ENCODE data around the gene CDH4.

CDH4 gene

DNA sequence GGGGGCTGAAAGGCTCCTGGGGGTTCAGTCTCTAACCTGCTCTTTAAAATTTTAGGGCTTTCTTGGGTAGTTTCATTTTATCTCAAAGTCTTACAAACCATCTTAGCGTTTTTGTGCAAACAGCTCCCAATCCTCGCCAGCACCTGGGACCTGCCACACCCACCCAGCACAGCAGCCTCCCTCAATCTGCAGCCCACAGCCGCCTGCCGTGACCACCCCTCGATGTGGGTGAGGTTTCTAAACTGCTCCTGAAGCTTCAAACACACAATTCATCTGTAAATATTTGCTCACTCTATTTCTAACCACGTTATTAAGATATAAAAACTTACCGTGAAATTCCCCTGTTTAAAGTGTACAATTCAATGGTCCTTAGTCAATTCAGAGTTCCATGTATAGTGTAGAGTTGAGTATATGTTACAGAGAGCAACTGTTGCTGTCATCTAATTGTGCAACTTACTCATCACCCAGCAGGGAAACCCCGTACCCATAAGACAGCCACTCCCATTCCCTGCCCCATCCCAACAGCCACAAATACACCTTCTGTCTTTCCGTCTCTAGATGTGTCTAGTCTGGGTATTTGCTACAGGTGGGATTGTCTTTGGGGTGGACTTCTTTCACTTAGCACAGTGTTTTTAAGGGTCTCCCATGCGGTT is 432.6 kb downstream of the CDH4 start:
- DNase-seq, result no peak

DNA sequence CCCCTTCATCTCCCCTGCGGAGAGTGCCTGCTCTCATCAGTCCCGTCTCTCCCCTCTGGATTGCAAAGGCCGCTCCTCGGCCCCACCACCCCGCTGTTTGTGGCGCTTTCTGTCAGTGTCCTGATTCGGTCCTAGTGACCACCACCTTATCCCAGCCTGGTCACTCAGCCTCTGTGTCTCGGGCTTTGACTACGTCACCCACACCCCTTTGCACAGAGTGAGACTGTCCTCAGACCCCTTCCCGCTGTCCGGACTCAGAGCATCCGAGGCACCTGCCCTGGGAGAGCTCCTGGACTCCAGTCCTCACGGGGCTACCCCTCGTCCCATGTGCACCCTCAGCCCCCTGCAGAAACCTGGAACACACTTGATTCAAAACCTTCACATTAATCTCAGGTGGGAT is 433.4 kb downstream of the CDH4 start:
- no peak for DNase-seq

DNA sequence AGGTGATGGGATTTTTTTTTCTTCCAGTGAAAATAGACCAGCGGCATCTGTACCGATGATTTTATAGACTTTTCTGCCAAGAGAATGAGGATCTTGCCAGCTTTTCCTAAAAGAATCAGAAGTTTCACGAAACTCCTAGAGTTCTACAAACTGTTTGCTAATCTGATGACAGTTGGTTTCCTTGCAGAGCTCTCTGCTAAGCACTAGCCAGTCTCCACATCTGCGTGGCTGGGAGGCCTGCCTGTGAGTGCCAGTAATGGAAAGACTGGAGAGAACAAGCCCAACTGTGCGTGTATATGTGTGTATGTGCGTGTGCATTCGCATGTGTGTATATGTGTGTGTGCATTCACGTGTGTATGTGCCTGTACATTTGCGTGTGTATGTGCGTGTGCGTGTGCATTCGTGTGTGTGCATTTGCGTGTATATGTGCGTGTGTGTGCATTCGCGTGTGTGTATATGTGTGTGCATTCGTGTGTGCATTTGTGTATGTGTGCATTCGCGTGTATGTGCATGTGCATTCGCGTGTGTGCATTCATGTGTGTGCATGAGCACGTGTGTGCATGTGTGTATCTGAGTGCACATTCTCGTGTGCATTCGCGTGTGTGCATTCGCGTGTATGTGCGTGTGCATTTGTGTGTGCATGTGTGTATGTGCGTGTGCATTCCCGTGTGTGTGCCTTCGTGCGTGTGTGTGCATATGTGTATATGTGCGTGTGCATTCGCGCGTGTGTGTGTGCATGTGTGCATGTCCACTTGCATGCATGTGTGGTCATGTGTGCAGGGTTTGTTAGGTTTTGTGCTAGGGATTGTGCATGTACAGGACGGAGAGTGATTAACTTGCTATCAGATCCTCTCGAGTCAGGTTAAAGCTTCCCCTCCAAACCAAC is 434.2 kb downstream of the CDH4 start:
- no peak for DNase-seq

DNA sequence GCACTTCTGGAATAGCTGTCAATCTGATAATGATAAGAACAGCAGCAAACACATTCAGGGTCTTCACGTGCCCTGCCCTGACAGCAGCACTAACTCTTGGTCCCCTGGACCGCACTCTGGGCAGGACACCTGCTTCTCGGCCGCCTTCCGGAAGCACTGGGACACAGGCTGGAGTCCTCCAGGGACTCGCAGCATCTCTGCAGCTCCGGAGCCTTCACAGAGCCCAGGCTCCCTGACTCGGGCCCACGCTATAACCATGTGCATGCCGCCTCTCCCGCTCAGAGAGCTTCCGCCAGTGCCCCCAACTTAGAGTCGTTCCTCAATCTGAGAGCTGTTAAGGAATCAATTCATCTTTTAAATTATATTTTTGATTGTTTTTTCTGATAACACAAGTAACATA is 436.4 kb downstream of the CDH4 start:
- DNase-seq, result no peak

DNA sequence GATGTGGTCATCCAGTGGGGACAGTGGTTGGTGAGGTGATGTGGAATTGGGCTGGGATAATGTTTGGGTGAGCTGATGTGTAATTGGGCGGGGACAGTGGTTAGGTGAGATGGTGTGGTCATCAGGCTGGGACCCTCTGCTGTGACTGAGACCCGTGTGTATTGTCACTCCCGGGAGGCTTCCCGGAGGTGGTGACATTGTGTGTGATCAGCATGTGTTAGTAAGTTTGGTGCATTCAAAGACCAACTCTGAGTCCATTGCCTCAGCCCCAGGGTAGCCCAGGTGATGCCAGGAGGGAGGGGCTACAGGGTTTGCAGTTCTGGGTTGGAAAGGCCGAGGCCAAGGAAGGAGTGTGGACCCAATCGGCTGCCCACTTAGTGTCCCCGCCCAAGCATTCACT is 438.1 kb downstream of the CDH4 start:
- no peak for DNase-seq

DNA sequence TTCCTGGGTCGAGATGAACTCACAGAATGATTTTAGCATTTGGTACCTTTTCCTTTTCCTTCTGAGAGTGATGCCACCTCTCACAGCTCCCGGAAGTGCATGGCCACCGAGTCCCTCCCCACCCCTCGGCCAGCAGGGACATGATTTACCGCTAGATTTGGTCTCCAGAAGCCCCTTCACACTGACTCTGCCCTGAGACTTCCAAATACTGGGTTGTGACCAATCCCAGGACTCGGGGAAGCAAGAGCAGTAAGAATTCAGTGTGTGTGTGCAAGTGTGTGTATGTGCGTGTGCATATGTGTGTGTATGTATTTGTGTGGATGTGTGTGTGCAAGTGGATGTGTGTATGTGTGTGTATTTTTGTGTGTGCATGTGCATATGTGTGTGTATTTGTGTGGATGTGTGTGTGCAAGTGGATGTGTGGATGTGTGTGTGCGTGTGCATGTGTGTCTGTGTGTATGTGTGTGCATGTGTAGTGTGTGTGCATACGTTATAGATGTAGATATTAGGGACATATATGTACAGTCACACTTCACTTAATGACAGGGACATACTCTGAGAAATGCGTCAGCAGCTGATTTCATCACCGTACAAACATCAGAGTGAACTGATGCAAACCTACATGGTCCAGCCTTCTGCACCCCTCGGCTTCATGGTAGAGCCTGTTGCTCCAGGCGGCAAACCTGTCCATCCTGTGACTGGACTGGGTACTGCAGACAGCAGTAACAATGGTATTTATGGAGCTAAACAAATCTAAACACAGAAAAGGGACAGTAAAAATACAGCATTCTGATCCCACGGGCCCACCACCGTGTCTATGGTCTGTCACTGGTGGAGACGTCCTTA is 439.2 kb downstream of the CDH4 start:
- no peak for DNase-seq

DNA sequence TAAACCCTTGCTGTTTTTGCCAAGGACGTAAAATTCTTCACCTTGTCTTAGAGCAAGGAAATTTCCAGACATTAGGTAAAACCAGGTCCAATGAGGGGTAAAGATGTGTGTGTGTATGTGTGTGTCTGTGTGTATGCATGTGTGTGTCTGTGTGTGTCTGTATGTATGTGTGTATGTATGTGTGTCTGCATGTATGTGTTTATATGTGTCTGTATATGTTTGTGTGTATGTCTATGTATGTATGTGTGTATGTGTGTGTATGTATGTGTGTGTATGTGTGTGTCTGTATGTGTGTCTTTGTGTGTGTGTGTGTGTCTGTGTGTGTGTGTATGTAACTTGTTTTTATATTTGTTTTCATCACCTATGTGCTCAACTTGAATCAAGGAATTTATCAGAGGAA is 439.9 kb downstream of the CDH4 start:
- DNase-seq, result no peak

DNA sequence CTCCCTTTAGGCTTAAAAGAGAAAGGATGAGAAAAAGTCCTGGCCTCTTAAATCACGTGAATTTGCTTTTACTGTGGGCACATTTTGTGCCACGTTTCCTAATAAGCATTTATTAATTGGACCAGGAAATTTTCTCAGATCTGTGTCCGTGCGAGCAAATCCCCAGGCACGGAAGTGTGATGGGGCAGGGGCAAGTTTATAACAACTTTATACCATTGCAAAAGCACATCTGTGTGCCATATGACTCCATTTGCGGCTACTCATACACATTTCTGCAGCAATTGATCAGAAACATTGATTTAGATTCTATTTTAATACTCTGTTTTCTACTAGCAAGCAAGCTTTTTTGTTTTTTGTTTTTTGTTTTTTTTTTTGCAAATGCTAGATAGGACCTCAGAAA is 440.4 kb downstream of the CDH4 start:
- DNase-seq, result no peak

DNA sequence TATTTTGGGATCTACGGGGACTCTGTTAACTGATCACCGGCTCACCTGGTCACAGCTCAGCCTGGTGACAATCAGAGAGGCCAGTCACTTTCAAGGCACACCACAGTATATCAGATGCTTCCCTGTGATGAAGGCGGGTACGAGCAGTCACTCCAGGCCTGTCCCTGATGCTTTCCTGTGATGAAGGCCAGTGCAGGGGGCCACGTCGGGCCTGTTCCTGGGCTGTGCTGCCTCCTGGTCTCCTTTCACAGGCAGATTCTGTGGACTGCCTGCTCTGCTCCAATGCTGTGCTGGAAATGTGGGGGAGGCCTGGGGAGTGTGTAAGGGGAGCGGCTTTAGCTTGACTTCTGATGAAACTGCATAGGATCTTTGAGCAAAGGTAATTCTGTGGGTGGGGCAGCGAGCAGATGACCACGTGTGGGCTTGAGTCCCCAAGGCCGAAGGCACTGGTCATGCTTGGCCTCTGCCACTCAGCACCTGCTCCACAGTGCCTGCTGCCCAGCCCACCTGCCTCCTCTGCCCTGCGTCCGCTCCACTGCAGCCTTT is 441.1 kb downstream of the CDH4 start:
- no peak for DNase-seq

DNA sequence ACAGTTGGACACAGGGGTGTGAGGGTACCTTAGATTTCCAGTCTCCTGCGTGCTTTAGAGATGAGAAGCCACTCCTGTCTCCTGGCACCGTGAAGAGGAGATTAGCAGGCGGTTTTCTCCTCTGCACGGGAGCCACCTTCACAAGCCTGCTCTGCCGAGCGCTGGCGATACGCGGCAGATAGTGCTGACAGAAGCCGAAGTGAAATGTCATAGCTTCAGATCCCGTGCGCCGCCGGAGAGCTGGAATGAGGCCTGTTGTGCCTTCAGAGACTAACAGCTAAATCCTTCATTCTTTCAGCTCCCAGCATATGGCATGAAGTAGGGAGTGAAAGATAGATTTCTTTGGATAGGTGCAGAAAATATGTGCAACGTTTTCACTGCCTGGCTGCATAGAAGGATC is 442.6 kb downstream of the CDH4 start:
- peak in 8 of 51 donors; percentile 4 to 27 (median 14) for DNase-seq

DNA sequence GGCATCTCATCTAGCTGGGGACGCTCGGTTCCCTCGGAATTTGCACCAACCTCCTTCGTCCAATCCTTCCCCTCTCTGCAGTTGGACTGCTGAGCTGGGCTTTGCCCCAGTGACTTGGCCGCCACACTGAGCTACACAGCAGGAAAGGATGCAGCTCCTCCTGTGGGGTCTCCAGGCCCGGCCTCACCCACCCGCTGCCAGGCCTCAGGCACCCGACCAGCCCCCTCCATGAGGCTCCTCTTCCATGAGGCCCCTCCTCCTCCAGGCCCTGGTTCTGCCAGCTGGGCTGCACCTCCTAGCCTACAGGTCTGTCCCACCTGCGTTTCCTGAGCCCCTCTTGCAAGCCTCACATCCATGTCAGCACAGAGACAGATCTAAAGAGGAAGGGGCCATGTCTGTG is 443.7 kb downstream of the CDH4 start:
- DNase-seq, result no peak

DNA sequence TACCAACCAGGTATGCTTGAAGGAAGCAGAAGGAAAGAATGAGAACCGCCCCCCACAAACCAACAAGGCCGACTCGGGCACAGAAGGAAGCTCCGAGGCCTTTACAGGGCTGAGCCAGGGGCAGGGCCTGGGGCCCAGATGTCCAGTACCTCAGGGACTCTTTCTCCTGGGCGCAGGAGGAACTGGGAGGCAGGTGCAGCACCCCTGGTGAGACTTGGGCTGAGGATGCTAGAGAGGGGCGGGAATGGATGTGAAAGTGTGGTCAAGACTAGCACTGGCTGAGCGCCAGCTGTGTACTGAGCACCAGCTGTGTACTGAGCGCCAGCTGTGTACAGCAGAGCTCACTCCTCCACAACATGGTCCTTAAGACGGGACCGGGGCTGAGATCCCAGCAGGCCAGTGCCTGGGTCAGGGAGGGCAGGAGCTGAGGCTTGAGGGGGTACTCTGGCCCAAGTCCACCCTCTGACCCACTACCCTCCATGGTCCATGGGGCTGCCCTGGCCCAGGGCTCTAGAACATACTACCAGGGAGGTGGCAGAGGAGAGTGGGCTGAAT is 444.2 kb downstream of the CDH4 start:
- DNase-seq, result no peak

DNA sequence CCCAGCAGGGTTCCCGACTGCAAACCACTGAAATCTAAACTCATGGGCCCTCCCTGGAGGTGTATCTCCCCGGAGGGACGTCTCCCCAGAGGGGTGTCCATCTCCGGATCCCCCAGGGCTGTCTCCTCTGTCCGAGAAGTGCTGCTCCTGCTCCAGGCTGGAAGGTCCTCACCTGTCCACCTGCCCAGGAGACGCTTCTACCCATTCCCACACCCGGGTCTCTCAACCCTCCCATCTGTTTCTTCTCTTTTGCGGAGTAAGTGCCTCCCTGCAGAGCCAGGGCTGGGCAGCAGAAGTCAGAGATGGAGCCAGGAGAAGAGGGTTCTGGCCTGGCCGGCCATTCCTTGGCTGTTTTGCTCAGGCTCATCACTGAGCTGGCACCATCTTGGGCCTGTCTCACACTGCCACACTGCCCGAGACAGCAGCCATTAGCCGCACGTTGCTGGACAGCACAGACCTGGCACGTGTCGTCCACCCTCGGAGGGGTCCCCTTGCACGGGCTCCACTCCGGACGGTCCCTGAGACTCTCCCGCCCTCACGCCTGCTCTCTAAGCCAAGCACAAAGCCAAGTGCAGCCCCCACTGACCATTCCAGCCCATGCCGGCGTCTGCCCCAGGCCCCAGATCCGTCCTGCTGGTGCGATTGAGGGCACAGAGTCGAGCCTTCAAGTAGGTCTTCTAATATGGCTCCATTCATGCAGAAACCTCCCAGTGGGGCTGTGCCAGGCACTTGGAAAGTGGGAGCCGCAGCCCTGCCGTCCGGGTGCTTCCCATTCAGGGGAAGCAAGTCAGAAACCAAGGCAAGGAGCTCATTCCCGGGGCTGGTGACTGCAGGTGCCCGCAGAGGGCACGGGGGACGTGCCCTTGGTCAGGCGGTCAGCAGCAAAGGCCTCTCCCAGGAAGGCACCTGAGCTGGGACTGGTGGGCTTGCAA is 445.9 kb downstream of the CDH4 start:
- no peak for DNase-seq

DNA sequence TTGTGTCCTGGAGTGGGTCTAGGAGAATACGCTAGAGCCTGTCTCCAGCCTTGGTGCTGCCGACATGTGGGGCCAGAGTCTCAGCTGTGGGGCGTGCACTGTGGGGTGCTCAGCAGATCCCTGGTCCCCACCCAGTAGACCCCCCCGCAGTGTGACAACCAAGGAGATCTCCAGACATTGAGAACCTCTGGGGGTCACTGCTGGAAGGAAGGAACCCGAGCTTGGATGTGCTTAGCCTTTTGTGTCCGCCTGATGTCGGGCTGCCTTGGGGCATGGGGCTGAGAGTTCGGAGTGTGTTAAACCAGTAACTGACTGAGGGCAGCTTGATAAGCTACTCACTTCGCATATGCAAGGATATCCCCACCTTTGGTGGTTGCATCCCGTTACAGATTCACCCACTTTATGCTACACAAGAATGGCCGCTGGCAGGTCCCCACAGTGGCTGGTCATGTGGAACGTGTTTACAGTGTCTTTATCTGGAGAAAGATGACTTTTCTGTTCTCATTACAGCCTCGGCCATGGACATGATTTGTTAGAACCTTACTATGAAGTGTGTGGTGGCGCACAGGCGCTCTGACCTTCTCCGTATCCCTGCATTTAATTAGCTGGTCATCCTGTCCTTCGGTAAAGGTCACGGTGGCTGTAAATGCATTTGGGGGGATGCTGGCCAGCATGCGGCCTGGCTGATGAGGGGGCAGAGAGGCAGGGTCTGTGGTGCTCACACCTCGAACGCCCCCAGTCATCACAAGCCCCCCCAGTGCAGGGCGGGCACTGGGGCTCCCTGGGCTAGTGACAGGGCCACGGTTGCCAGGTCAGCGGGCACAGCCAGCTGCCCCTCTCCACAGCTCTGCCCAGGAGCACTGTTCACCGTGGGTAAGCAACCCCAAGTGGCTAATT is 446.8 kb downstream of the CDH4 start:
- no peak for DNase-seq

DNA sequence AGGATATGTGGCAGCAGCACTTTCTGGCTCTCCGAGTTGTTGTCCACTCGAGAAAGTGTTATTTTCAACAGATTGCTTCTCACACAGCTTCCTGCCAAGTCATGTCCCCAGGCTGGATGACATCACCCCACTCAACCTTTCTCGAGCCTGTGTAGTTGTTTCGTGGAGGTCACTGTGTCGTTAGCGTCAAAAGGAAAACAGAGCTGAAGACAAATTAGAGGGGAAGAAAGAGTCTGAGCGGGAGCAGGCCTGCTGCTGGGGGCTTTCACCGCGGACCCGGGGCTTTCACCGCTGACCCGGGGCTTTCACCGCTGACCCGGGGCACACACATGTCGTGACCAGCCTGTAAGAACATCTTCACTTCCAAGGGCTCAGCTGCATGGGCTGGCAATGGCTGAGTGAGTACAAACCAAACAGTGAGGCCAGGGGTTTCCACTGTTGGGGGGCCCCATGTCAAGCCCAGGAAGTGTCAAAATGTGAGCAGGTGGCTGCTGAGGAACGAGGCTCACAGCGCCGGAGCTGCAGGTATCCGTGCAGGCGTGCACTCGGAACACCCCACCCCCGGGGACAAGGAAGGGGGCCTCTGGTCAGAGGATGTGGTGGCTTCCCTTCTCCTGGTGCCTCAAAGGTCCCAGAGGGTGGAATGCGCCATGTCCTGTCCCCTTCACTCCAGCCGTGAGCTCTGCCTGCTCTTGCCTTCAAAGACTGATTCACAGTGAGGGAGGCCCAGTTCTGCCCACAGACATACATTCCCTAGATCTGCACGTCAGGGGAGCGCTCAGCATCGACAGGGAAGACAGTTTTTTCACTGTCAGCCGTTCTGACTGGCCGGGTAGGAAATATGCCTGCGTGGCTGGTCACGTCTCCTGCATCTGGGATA is 447.7 kb downstream of the CDH4 start:
- DNase-seq, result peak in 1 of 51 donors; percentile 13

DNA sequence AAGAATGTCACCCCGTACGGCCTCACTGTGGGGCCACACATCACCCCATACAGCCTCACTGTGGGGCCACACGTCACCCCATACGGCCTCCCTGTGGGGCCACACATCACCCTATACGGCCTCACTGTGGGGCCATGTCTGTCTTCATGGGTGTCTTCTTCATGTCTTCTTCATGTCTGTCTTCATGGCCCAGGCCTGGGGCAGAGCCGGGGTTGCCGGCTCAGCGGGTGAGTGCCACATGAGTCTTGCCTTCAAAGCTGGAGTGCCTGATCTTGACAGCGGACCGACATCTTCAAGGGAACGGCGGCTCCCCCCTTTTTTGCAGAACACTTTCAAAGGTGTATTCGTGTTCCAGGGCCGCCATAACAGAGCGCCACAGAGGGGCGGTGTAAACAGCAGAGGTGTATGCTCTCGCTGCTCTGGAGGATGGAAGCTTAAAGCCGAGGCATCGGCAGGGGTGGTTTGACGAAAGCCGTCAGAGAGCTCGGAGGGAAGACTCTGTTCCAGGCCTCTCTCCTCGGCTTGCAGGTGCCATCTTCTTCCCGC is 448.6 kb downstream of the CDH4 start:
- DNase-seq, result no peak

DNA sequence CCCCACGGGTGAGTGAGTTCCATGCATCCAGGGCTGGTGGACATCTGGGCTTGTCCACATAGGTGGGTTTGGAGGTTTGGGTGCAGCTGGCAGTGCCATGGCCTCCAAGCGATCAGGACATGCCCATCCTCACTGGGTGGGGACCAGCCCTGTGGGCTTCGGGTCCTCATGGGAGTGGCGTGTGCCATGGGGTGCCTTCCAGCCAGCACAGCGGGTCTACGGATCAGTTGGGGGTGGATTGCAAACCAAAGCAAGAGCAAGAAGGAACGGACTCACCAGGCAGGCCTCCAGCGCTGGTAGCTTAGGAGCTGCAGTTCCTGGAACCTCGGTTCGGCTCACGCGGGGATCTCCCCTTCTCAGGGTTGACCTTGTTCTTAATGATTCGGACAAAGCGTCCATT is 449.3 kb downstream of the CDH4 start:
- DNase-seq, result no peak

DNA sequence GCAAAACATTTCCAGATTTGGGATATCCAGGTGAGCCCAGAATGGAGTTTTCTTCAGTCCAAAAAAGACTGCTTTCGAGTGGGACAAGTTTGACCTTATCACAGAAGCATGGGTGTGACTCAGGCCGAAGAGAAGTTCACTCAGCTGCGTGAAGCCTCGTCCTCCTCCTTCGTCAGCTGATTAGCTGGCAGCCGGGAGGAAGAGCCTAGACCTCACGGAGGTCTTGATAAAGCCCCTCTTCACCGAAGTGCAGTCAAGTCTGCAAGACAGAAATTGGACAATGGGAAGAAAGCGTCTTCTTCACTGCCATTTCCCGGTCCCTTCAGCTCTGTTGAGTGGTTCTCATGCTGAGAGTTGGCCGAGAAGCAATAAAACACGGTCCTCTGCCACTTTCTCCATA is 449.7 kb downstream of the CDH4 start:
- no peak for DNase-seq
